NCI-H2196 treated with DMSO at 0.1 percent for 48 hours (cell line): ENCODE measurements around the gene CNNM1.

ENCODE experiments used
- DNase-seq: peaks from one replicate; lab custom pipeline; 2025; ENCODE audit not compliant: unreplicated experiment; lab: John Stamatoyannopoulos, UW

CNNM1 gene

GRCh38 chr10:99372546-99373271 is 43.6 kb downstream of the CNNM1 start:
- DNase-seq = no peak

GRCh38 chr10:99374526-99374925 is 45.4 kb downstream of the CNNM1 start:
- no peak for DNase-seq

DNA sequence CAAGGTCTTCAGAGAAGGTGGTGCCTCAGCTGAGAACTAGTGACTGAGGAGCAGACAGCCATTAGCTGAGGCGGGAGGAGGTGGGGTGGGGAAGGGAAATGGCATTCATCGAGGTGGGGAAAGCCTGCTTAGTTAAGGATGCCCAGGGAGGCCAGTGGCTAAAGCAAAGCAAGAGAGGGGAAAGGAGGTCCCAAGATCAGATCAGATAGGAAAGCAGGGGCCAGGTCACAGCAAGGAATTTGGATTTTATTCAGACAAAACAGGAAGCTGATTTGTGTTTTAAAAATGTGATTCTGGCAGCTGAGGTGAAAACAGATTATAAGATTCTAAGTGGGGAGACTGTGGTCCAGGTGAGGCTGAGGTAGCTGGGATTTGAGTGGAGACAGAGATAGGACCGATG is 45.8 kb downstream of the CNNM1 start:
- no peak for DNase-seq

DNA sequence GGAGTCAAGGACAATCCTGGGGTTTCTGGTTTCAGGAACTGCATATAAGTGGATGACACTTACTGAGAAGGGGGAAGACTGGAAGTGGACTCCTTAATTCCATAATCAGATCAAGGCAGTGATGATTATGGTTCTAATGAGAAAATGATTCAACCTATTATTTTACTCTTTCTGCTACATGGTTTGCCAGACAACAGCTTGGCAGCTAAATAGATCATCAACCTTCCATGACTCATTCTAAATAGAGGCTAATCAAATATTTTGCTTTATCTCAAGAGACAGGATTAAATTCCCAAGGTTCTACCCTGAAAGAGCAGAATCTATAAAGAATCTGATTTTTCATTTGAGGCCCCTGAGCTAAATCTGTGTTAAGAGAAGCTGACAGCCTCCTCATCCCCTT is 46.3 kb downstream of the CNNM1 start:
- DNase-seq = no peak

- DNase-seq = no peak
Measured at GRCh38 chr10:99382176-99382575, 53.0 kb downstream of the CNNM1 start.

DNA sequence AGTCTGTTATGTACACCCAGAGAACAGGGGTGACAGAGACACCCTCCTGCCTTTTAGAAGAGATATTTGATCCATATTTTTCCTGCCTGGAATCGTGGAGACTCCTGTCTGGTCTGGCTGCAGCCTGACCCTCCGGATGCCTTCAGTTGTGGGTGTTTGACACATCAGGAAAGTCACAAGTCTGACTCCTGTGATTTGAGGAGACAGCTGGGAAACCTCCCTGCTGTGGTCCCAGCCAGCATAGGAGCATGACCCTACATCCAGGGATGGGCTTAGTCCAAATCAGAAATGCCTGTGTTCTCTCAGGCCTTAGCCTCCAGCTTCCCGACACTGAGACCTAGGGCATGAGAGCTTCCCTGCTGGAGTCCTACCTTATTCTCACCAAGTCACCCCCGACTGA is 57.9 kb downstream of the CNNM1 start:
- no peak for DNase-seq

DNA sequence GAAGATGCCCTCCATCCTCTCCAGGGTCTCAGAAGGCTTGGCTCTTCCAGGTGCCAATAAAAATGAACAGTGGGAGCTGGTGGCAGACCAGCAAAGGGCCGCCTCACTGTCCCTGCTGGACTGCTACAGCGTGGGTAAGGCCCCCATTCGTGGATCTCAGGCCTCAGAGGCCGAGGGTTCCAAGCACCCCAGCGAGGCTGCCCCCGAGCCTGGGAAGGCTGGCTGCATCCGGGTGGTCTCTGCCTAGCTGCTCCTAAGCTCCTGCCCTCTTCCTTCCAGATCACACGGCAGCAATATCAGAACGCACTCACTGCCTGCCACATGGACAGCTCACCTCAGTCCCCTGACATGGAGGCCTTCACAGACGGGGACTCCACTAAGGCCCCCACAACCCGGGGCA is 58.4 kb downstream of the CNNM1 start:
- DNase-seq = no peak

GRCh38 chr10:99389729-99390480 is 60.7 kb downstream of the CNNM1 start:
- DNase-seq = no peak

DNA sequence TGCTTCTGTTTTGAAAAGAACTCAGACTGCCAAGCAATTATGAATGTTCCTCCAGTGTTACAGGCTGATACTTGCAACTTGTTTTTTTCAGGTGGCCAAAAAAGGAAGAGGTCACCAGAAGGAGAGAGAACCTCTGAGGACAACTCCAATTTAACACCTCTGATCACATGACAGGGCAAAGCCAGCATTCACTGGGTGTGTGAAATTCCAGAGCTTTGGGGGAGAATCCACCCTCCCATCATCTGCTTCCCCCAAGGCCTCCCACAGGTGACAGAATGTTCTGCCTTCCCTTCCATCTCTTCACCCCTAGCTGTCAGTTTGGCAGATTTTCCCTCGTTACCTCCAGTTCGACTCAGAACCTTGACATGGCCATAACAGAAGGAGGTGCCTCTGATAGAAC is 62.2 kb downstream of the CNNM1 start:
- no peak for DNase-seq

DNA sequence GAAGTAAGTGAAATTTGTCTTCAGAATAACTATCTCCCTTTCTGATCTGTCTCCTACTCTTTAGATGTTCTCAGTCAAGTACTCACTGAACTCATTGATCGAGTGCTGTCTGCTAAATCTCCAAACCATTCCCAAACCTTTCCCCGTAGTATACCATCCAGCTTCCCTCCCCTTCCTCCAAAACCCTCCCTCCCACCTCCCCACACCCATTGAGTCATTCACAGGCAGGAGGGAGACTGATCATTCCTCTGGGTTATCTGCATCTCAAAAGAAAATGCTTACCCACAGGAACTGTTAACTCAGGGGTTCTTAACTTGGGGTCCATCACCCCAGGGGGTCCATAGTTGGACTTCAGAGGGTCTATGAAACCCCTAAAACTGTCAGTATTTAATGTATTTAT is 63.9 kb downstream of the CNNM1 start:
- DNase-seq = no peak

GRCh38 chr10:99393683-99394082 is 64.5 kb downstream of the CNNM1 start:
- no peak for DNase-seq

DNA sequence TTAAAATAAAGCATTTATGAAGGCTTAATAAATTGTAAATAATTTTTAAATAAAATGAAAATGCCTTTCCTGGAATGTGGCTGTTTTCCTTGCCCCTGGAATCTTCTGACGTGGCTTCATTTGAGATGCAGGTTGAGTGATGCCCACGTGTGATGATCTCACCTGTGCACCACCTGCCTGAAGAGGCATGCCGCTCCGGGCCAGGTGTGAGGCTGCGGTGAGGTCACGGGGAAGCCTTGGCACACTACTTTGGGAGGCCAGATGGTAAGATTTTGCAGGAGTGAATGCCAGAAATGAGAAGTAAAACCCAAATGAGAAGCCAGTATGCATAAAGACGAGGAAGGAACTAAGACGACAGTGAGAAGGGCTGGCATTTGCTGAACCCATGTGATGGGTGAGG is 65.1 kb downstream of the CNNM1 start:
- DNase-seq = peak; percentile 43

- peak; percentile 54 for DNase-seq
Measured at GRCh38 chr10:99394761-99395386, 65.7 kb downstream of the CNNM1 start.

DNA sequence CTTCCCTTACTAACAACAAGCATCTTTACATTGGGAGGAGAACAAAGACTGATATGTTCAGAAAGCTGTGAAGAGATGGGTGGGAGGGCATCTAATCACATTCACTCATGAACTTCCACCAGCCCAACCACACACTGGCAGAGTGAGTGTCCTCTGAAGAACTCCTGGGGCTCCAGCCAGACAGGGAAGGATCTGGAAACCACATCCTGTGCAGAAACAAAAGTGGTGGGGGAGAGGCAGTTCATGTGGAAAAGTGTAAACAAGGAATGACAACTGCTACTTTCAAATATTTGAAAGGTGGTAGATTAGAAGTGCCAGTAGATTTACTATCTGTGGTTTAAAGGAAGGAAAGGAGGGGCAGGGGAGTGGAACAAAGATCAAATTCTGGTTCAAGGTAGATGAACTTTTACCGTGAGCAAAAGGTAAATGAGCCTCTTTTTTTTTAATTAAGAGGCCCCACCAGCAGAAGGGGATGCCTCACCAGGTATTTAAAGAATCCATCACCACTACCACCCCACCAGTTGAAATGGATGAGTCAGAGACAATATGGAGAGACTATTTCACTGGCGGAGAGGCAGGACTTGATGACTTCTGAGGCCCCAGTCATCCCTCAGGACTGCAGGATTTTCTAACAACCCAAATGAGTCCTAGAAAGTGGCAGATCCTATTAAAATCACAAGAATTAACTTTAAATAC is 66.7 kb downstream of the CNNM1 start:
- DNase-seq = peak; percentile 61

DNA sequence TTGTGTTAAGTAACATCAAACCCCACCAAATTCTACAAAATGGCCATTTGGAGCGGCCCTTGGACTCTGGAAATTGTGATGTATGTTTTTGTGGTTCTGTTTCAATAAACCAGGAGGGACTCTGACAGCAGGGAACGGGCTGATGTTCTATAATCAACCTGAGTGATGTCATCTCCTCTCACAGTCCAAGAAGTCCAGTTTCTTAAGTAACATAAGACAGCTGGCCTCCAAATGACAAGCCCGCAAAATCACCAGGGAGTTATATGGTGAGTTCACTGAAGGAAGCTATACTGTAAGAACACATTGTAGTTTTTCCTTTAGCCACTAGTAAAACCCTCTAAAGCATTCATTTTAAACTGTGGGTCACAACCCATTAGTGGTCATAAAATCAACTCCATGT is 67.3 kb downstream of the CNNM1 start:
- DNase-seq = no peak

- no peak for DNase-seq
Measured at GRCh38 chr10:99399664-99400063, 70.5 kb downstream of the CNNM1 start.

GRCh38 chr10:99403674-99404073 is 74.5 kb downstream of the CNNM1 start:
- no peak for DNase-seq

GRCh38 chr10:99406149-99406548 is 77.0 kb downstream of the CNNM1 start:
- no peak for DNase-seq

DNA sequence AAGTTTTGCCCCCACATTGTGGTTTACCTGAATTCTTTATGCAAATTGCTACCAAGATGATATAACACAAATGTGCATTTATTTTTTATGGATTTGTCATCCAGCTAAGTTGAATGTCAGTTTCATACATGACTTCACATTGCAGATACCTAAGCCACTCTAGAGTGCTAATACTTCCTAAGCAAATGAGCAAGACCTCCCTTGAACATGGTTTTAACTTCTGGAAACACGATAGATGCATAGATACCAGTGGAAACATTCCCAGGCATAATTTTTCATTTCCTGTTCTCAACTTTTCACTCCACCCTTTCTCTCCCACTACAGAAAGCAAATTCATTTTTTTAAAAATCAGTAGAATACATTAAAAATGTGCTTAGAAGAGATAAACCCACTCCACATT is 81.0 kb downstream of the CNNM1 start:
- DNase-seq = no peak

- no peak for DNase-seq
Measured at GRCh38 chr10:99410876-99411275, 81.7 kb downstream of the CNNM1 start.

DNA sequence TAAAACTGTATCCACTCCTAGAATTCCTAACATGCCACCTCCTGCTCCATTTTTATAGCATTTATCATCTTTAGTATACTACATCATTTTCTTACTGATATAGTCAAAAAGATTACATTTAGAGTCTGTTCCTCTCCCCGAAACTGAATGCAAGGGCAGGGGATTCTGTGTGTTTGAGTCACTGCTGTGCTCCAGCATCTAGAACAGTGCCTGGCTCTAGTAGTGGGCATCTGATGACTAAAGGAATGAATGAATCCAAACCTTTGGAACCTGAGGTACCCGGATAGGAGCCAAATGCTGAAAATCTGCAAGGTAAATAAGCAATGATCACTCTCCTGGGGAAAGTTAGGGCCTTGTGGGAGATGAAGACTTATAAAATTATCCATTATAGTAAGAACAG is 82.4 kb downstream of the CNNM1 start:
- DNase-seq = no peak

- no peak for DNase-seq
Measured at GRCh38 chr10:99412099-99412498, 82.9 kb downstream of the CNNM1 start.
